ENCODE data around the gene SETD1A.

DNA sequence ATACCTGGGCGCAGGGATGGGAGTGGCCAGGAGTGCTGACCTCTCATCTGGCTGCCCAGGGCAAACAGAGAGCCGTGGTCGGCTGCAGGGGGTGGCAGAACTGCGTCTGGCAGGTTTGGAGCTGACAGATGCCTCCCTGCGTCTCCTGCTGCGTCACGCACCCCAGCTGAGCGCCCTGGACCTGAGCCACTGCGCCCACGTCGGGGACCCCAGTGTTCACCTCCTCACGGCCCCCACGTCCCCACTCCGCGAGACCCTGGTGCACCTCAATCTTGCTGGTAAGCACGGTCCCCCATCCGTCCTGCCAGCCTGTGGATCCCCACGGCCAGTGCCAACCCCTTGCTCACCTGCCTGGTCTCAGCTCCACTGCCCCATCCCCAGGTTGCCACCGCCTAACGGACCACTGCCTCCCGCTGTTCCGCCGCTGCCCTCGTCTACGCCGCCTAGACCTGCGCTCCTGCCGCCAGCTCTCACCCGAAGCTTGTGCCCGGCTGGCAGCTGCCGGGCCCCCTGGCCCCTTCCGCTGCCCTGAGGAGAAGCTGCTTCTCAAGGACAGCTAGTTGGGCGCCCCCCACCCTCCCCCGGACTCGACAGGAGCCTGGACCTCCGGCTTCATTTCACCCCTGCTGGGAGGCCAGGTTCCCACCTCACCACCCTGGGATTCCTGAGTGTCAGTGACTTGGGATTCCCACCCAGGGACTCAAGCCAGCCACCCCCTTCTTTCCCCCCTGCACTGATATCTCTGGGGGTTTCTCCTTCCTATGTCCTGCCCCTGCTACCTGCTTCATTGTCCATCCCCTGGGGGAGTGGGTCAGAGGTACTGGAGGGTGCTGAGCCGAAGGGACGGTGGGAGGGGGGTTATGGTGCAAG, 10.6 kb upstream of the SETD1A start:
- TF ChIP-seq CTCF (IDR thresholded peaks at IDR 0.05) (no peak), CEBPB (IDR thresholded peaks at IDR 0.05) (no peak), REST (IDR thresholded peaks at IDR 0.05) (no peak), RFX5 (IDR thresholded peaks at IDR 0.05) (no peak)

Measured in A549 (cell line).